Lower lobe of right lung (tissue), 2 donors: ENCODE results near the gene RASA2. TPM values are rescaled to one million over a fixed set of nuclear protein-coding genes. Genes with fewer than 3 reads are reported as not detected.
"Not testable (repeated sequence)": the region's sequence is repeated elsewhere in the genome, so short reads cannot be mapped to it uniquely, and the experiment has no call there.

Source experiments
- ATAC-seq, 2 donors: fragments of 200-7000 bp; cut with Tn5 transposase; one replicate each; pipeline ENCODE4 v1.9.1; 2020 to 2022; ENCODE audit warnings: mild to moderate bottlenecking in 2 of 2, moderate library complexity in 2 of 2
- DNase-seq: peaks from one replicate; pipeline ENCODE4 v3.0.0-alpha.2; 2020
- H3K27ac ChIP-seq: fragments of 200-600 bp; one replicate; pipeline ENCODE4 v1.8.0; 2022
- H3K27me3 ChIP-seq: fragments of 200-600 bp; one replicate; pipeline ENCODE4 v1.8.0; 2022; ENCODE audit warnings: low read depth
- H3K36me3 ChIP-seq: fragments of 200-600 bp; one replicate; pipeline ENCODE4 v1.8.0; 2022; ENCODE audit warnings: mild to moderate bottlenecking
- H3K4me1 ChIP-seq: fragments of 200-600 bp; one replicate; pipeline ENCODE4 v1.8.0; 2022
- H3K4me3 ChIP-seq: fragments of 200-600 bp; one replicate; pipeline ENCODE4 v1.8.0; 2022; ENCODE audit warnings: mild to moderate bottlenecking
- H3K9me3 ChIP-seq: fragments of 200-600 bp; one replicate; pipeline ENCODE4 v1.8.0; 2022
- intact Hi-C: fragments of 100-400 bp; cut with DNase I; formaldehyde crosslinking; loops from one replicate; pipeline ENCODE4 v1.11.0; 2022
- total RNA-seq: library from RNA; stranded (reverse); fragmentation: NEBNext Ultra II Directional; extraction: Animal tissue kit (Norgen Biotek cat#: 25700); gene quantifications from one replicate; pipeline ENCODE4 v1.2.1, GENCODE V29; 2021
- TF ChIP-seq, protein P1 (sequence below): fragments of 200-600 bp; IDR thresholded peaks from one replicate; pipeline ENCODE4 v1.8.0; 2022; ENCODE audit warnings: antibody characterized with exemption, mild to moderate bottlenecking
- donor health status: DM: no; HTN: yes; CAD: no; lungs with severe emphysema.

RASA2 gene
- total RNA-seq, 1 donor from 2014 or later: 21.5 TPM

DNA sequence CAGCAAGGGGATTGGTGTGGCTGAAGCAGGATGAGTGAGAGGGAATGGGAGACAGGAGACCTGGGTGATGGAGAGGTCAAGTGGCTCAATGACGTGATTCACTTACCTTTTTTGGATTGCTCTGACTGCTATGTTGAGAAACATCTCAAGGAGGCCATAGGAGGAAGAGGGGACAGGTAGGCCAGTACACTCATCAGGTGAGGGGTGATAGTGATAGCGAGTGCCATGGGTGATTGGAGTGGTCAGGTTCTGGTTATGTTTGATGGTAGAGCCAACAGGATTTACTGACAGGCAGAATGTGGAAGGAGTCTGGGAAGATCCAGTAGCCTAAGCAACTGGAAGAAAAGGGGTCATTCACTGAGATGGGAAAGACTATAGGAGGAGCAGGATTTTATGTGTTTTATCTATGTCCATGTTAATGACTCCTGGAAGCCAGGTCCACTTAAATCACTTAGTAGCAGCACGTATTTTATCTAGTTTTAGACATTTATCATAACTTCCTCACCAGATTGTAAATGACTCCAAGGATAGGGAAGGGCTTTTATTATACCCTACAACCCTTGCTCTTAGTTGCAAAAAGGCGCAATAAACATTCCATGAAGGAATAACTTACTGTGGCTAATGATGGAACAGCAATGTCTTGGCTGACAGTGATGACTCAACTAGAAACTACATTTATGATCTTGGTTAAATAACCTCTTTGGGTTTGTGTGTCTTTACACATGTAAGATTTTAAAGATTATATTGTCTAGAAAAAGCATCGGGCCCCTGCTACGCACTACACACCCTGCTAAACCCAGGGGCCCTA is 131.5 kb downstream of the RASA2 start:
- Histone ChIP-seq H3K4me1 (no peaks in the 10 kb centered on the region), H3K27me3 (no peaks in the 10 kb centered on the region), H3K9me3 (no peaks in the 10 kb centered on the region), H3K27ac (no peak overlapping the region), H3K4me3 (no peak overlapping the region), H3K36me3 (peaks cover 5% of the 10 kb centered on the region)
- intact Hi-C loops: no loop called here
- DNase-seq (no peak), ATAC-seq (no peak)
- TF ChIP-seq, protein P1, sequence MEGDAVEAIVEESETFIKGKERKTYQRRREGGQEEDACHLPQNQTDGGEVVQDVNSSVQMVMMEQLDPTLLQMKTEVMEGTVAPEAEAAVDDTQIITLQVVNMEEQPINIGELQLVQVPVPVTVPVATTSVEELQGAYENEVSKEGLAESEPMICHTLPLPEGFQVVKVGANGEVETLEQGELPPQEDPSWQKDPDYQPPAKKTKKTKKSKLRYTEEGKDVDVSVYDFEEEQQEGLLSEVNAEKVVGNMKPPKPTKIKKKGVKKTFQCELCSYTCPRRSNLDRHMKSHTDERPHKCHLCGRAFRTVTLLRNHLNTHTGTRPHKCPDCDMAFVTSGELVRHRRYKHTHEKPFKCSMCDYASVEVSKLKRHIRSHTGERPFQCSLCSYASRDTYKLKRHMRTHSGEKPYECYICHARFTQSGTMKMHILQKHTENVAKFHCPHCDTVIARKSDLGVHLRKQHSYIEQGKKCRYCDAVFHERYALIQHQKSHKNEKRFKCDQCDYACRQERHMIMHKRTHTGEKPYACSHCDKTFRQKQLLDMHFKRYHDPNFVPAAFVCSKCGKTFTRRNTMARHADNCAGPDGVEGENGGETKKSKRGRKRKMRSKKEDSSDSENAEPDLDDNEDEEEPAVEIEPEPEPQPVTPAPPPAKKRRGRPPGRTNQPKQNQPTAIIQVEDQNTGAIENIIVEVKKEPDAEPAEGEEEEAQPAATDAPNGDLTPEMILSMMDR: no peak

DNA sequence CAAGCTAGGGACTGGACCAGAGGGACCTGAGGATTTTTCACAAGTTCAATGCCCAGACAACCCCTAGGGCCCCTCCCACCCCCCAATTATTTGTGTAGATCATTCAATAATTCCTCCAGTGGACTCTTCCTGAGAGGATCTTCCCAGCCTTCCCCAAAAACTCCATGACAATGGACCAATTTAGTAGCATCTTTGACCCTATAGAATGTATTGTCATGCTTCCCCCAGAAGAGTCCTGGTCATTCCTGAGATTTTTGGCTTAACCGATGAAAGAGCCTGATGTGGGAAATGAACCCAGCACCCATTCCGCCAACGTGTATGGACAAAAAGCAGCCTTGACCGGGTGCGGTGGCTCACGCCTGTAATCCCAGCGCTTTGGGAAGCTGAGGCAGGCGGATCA is 132.1 kb downstream of the RASA2 start:
- no peaks in the 10 kb centered on the region for H3K9me3 ChIP-seq
- no peak for DNase-seq

DNA sequence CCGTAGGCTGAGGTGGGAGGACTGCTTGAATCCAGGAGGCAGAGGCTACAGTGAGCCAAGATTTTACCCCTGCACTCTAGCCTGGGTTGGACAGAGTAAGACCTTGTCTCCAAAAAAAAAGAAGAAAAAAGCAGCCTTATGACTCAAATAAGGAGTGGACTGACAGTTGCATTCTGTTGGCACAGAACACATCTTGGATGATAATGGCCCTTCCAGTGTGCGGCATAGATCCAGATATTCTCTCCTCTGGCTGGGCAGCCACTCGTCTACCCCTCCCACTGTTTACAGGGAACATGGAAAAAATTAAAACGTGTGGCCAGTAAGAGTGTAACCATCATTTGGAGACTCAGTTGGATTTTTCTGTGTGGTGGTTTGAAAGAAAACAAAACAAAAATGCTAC is 132.6 kb downstream of the RASA2 start:
- intact Hi-C loops: no loop called here
- DNase-seq (no peak), ATAC-seq (no peak)
- Histone ChIP-seq H3K4me1 (no peaks in the 10 kb centered on the region), H3K9me3 (no peaks in the 10 kb centered on the region), H3K27me3 (no peaks in the 10 kb centered on the region), H3K36me3 (peaks cover 4% of the 10 kb centered on the region), H3K4me3 (no peak overlapping the region), H3K27ac (no peak overlapping the region)
- TF ChIP-seq, protein P1: no peak

More for the DNA sequence above, 132.1 kb downstream of the RASA2 start:
- no peaks in the 10 kb centered on the region for H3K27me3 ChIP-seq
- no peak for ATAC-seq
- no peak overlapping the region for H3K4me3 ChIP-seq
- H3K27ac ChIP-seq: no peak overlapping the region
- peaks cover 4% of the 10 kb centered on the region for H3K36me3 ChIP-seq
- H3K4me1 ChIP-seq: no peaks in the 10 kb centered on the region
- TF ChIP-seq, protein P1: no peak
- intact Hi-C loops: no loop called here

DNA sequence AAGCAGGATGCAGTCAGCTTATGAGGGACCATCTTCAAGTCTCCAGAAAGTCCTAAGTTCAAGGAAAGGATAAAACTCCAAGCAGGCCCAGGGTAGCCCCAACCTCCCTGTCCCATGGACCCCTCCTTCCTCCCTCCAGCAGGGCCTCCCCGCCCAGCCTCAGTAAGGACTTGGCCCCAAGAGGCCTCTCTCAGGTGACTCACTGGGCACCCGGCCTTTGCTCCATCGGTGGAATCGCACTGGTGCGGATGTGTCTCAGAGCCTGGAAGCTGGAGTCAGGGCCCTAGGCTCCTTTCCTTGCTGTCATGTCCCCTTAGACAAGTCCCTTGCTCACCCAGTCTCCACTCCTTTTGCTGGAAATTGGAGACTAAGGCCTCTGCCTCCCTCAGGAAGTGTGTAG is 136.9 kb downstream of the RASA2 start:
- H3K27ac ChIP-seq: no peak overlapping the region
- no peaks in the 10 kb centered on the region for H3K27me3 ChIP-seq
- H3K36me3 ChIP-seq: no peaks in the 10 kb centered on the region
- H3K9me3 ChIP-seq: no peaks in the 10 kb centered on the region
- H3K4me1 ChIP-seq: no peaks in the 10 kb centered on the region
- DNase-seq (no peak), ATAC-seq (no peak)
- no peak overlapping the region for H3K4me3 ChIP-seq
- intact Hi-C loops: no loop called here
- TF ChIP-seq, protein P1: no peak

DNA sequence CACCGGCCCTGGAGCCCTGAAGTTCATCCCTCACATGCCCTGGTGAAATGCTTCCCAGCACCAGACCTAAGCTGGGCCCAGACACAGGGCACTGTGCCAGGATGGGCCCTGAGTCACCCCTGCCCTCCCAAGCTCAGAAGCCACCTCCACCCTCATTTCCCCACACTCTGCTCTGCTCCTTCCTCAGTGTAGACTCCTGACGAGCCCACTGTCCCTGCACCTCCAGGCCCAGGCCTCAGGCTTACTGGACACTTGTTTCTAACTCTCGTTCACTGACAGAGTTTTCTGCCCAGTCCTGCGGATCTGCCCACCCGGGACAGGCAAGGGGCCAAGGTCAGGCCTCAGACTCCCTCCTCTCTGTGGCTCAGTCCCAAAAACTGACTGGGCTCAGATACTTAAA is 138.7 kb downstream of the RASA2 start:
- TF ChIP-seq, protein P1: no peak
- intact Hi-C loops: no loop called here
- Histone ChIP-seq H3K4me1 (no peaks in the 10 kb centered on the region), H3K9me3 (no peaks in the 10 kb centered on the region), H3K4me3 (no peak overlapping the region), H3K27me3 (no peaks in the 10 kb centered on the region), H3K36me3 (no peaks in the 10 kb centered on the region), H3K27ac (no peak overlapping the region)
- DNase-seq (no peak), ATAC-seq (no peak)

DNA sequence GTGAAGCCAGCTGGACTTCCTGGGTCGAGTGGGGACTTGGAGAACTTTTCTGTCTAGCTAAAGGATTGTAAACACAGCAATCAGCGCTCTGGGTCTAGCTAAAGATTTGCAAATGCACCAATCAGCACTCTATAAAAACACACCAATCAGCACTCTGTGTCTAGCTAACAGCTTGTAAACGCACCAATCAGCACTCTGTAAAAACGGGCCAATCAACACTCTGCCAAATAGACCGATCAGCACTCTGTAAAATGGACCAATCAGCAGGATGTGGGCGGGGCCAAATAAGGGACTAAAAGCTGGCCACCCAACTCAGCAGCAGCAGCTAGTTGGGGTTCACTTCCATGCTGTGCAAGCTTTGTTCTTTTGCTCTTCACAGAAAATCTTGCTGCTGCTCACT is 141.5 kb downstream of the RASA2 start:
- intact Hi-C loops: not testable (repeated sequence)

DNA sequence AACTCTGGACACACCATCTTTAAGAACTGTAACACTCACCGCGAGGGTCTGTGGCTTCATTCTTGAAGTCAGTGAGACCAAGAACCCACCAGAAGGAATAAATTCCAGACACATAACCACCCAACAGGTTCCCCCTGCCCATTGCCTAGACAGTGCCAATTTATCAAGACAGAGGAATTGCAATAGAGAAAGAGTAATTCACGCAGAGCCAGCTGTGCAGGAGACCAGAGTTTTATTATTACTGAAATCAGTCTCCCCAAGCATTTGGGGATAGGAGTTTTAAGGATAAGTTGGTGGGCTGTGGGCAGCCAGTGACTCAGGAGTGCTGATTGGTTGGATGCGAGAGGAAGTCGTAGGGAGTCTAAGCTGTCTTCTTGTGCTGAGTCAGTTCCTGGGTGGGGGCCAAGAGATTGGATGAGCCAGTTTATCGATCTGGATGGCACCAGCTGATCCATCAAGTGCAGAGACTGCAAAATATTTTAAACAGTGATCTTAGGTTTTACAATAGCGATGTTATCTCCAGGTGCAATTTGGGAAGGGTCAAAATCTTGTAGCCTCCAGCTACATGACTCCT is 142.1 kb downstream of the RASA2 start:
- H3K27ac ChIP-seq, DNase-seq, H3K9me3 ChIP-seq, intact Hi-C loops, H3K27me3 ChIP-seq, H3K4me1 ChIP-seq, ATAC-seq, H3K36me3 ChIP-seq, H3K4me3 ChIP-seq: not testable (repeated sequence)

More for the DNA sequence above, 141.5 kb downstream of the RASA2 start:
- not testable (repeated sequence) for H3K36me3 ChIP-seq, ATAC-seq, H3K9me3 ChIP-seq, H3K4me1 ChIP-seq, DNase-seq, H3K27me3 ChIP-seq, H3K4me3 ChIP-seq, H3K27ac ChIP-seq
